T-cell (primary cell): ENCODE results near the gene NISCH. TPM values are rescaled to one million over a fixed set of nuclear protein-coding genes. Genes with fewer than 3 reads are reported as not detected.

ENCODE experiments used
- ATAC-seq, 4 experiments: fragments of 200-7000 bp in 3 of 4; fragments of 150-1000 bp in 1 of 4; cut with Tn5 transposase; replicated peaks in 1 of 4; 1 replicate in 3 of 4; 2 replicates in 1 of 4; pipeline ENCODE4 v1.10.0; 2021; ENCODE audit warnings: moderate library complexity in 3 of 4, mild to moderate bottlenecking in 2 of 4, moderate number of reproducible peaks in 1 of 4
- CTCF ChIA-PET, 2 donors: fragments of 300-600 bp; sonication (Branson Sonifier 250); formaldehyde crosslinking; loops; one replicate each; lab custom pipeline; 2022; ENCODE audit warnings: antibody characterized with exemption in 2 of 2; lab: Charles Lee
- POLR2A ChIA-PET, 2 donors: fragments of 300-600 bp; sonication (Branson Sonifier 250); formaldehyde crosslinking; loops; one replicate each; lab custom pipeline; 2022; ENCODE audit warnings: antibody characterized with exemption in 2 of 2; lab: Charles Lee
- DNase-seq, 35 experiments: peaks; one replicate each; pipeline versions ENCODE4 v3.0.0 to v3.0.0-alpha.2; 2013 to 2023
- H3K27ac ChIP-seq: one replicate; pipeline ENCODE4 v1.5.1; 2013; ENCODE audit warnings: low read length
- H3K27me3 ChIP-seq, 2 experiments: replicated peaks in 1 of 2; 1 replicate in 1 of 2; 2 replicates in 1 of 2; pipeline versions ENCODE4 v1.6.1 to v1.7.0; 2013; ENCODE audit warnings: low read length in 1 of 2, mixed read lengths in 1 of 2; ENCODE audit not compliant: control insufficient read depth in 2 of 2, insufficient read depth in 2 of 2; ENCODE audit errors: extremely low read depth in 1 of 2
- H3K36me3 ChIP-seq, 2 donors: 1 replicate in 1 of 2; 2 replicates in 1 of 2; pipeline versions ENCODE4 v1.6.1 to v1.7.0; 2013; ENCODE audit warnings: low read length in 1 of 2; ENCODE audit not compliant: control insufficient read depth in 2 of 2, insufficient read depth in 1 of 2; ENCODE audit errors: extremely low read depth in 1 of 2
- H3K4me1 ChIP-seq, 2 experiments: 1 replicate in 1 of 2; 2 replicates in 1 of 2; pipeline versions ENCODE4 v1.6.1 to v1.7.0; 2013; ENCODE audit warnings: low read length in 2 of 2, mixed read lengths in 1 of 2; ENCODE audit not compliant: insufficient read depth in 2 of 2, control insufficient read depth in 1 of 2; ENCODE audit errors: extremely low read depth in 1 of 2
- H3K4me3 ChIP-seq, 2 donors: 1 replicate in 1 of 2; 2 replicates in 1 of 2; pipeline versions ENCODE4 v1.5.1 to v1.7.0; 2013; ENCODE audit warnings: mild to moderate bottlenecking in 2 of 2, low read length in 1 of 2, moderate library complexity in 1 of 2; ENCODE audit not compliant: control insufficient read depth in 1 of 2; ENCODE audit errors: extremely low read depth in 1 of 2
- H3K9me3 ChIP-seq: 2 replicates; pipeline ENCODE4 v1.7.0; 2013
- H3K27ac Mint-ChIP-seq, 2 donors: one replicate each; pipeline ENCODE4 v1.8.0; 2020 to 2021; ENCODE audit warnings: mild to moderate bottlenecking in 2 of 2, mixed read lengths in 2 of 2
- H3K27me3 Mint-ChIP-seq, 2 donors: one replicate each; pipeline ENCODE4 v1.8.0; 2021 to 2022; ENCODE audit warnings: mixed read lengths in 2 of 2
- H3K36me3 Mint-ChIP-seq: one replicate; pipeline ENCODE4 v1.8.0; 2021; ENCODE audit warnings: mixed read lengths
- H3K4me1 Mint-ChIP-seq, 3 donors: one replicate each; pipeline ENCODE4 v1.8.0; 2020 to 2022; ENCODE audit warnings: mixed read lengths in 3 of 3, mild to moderate bottlenecking in 1 of 3
- H3K4me3 Mint-ChIP-seq, 3 donors: one replicate each; pipeline ENCODE4 v1.8.0; 2020 to 2022; ENCODE audit warnings: mild to moderate bottlenecking in 3 of 3, mixed read lengths in 3 of 3, moderate library complexity in 3 of 3
- H3K9me3 Mint-ChIP-seq, 3 donors: one replicate each; pipeline ENCODE4 v1.8.0; 2020 to 2022; ENCODE audit warnings: mixed read lengths in 3 of 3
- WGBS: methylation state at CpG from one replicate; pipeline ENCODE4 v1.1.5; 2013; ENCODE audit warnings: missing lambda C conversion rate; ENCODE audit not compliant: insufficient coverage; 5-methylcytosine and 5-hydroxymethylcytosine counted together
- total RNA-seq, 35 experiments: library from RNA in 6 of 35; stranded (reverse) in 6 of 35; fragments of 120-200 nt in 1 of 35; gene quantifications; one replicate each; pipeline versions ENCODE4 v1.2.1 to v1.2.4 and lab custom pipeline; 2013 to 2026

NISCH gene
- 100 to 1,000 TPM; 152 to 171 (median 157) TPM for total RNA-seq
- total RNA-seq (2013), result 69.1 TPM
- 106 to 316 (median 211) reads per million in 29 experiments for total RNA-seq (lab: John Stamatoyannopoulos, UW)

DNA sequence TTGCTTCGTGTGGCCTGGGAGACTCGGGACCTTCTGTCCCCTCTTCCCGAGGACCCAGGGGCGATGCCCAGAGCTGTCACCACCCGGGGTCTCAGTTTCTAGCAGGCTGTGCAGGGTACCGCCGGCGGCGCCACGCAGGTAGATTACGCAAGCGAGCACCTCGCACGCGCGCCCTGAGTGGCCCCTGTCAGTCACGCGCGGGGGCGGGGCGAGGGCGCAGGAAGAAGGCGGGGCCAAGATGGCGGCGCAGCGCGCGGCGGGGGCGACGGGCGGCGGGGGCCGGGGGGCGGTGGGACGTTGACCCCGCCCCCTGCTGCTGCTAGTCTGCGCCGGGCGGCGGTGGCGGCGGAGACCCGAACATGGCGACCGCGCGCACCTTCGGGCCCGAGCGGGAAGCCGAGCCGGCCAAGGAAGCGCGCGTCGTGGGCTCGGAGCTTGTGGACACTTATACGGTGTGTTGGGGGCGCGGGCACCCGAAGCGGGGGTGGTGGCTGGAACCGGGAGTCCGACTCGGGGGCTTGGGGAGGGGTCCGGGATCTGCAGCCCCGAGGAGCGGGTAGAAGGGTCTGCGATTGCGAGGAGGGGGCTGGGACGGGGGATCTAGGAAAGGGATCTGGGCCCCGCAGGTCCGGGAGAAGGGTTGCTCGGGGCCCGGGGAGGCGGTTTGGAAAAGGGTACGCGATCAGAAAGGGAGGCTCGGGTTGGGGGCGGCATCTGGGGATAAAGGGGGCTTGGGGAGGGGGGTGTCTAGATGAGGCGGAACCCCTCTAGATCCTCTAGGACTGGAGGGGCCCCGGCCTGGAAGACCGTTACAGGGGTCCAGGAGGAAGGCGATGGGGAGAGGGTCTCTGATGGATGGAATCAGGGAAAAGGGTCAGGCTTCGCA lies at the start of gene NISCH:
Gene NISCH, plus strand, starts transcription at position 322 of the 886 bp plus-strand sequence. Its CDS starts 38 bp downstream, at position 360.
- Mint-ChIP-seq H3K4me3 (peak within 1 kb of the TSS; percentile 89 to 98 (median 91)), H3K4me1 (peaks cover 30 to 48% (median 41%) of the 10 kb centered on the region in 3 donors), H3K9me3 (no peaks in the 10 kb centered on the region), H3K27ac (peak within 1 kb of the TSS; percentile 97 to 98), H3K36me3 (peaks cover 15% of the 10 kb centered on the region), H3K27me3 (no peaks in the 10 kb centered on the region)
- Histone ChIP-seq H3K27ac (peak within 1 kb of the TSS; percentile 99), H3K27me3 (no peaks in the 10 kb centered on the region), H3K9me3 (no peaks in the 10 kb centered on the region), H3K4me1 (peaks cover 12 to 50% of the 10 kb centered on the region in 2 experiments), H3K4me3 (peak within 1 kb of the TSS; percentile 79 to 97), H3K36me3 (peaks cover 4 to 17% of the 10 kb centered on the region in 2 donors)
- peak; percentile 87 to 99 (median 95) for DNase-seq
- ATAC-seq, result peak; percentile 93 to 98 (median 94)
- ChIA-PET CTCF (no interaction called here), POLR2A (no interaction called here)
- under 1% methylated on average over 81 of the region's 86 CpGs for WGBS

DNA sequence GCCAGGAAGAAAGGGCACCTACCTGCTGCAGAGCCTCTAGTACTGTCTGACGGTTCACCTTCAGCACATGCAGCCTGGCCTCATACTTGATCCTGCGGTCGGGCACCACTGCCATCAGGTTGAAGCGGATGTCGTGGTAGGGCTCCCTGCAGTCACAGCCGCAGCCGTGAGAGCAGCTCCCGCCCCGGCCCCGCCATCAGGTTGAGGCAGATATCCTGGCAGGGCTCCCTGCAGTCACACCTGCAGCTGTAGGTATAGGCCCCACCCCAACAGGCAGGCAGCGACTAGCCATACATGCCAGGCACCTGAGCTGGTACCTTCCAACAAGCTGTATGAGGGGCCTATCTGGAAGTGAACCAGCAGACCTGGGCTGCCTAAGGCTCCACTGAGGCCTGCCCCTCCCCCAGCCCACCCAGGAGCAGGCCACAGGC lies 49.2 kb upstream of the NISCH start:
- H3K4me1 Mint-ChIP-seq, result peaks cover 22 to 25% (median 24%) of the 10 kb centered on the region in 3 donors
- 96% methylated on average over 11 of the region's 11 CpGs for WGBS
- ATAC-seq, result no peak
- H3K27me3 Mint-ChIP-seq, result no peaks in the 10 kb centered on the region
- no peak overlapping the region for H3K27ac Mint-ChIP-seq
- H3K4me3 Mint-ChIP-seq, result no peak overlapping the region
- Histone ChIP-seq H3K36me3 (peaks cover 33 to 70% of the 10 kb centered on the region in 2 donors), H3K4me3 (no peak overlapping the region), H3K9me3 (no peaks in the 10 kb centered on the region), H3K4me1 (peaks cover 12 to 41% of the 10 kb centered on the region in 2 experiments), H3K27ac (no peak overlapping the region), H3K27me3 (no peaks in the 10 kb centered on the region)
- ChIA-PET POLR2A (interaction anchor here in 1 of 2 donors (0.7 kb wide), 1 partner anchor 72 kb away, joined by 12 read pairs; no protein-coding TSS in a partner anchor), CTCF (no interaction called here)
- peaks cover 41% of the 10 kb centered on the region for H3K36me3 Mint-ChIP-seq
- DNase-seq, result no peak
- no peaks in the 10 kb centered on the region for H3K9me3 Mint-ChIP-seq

DNA sequence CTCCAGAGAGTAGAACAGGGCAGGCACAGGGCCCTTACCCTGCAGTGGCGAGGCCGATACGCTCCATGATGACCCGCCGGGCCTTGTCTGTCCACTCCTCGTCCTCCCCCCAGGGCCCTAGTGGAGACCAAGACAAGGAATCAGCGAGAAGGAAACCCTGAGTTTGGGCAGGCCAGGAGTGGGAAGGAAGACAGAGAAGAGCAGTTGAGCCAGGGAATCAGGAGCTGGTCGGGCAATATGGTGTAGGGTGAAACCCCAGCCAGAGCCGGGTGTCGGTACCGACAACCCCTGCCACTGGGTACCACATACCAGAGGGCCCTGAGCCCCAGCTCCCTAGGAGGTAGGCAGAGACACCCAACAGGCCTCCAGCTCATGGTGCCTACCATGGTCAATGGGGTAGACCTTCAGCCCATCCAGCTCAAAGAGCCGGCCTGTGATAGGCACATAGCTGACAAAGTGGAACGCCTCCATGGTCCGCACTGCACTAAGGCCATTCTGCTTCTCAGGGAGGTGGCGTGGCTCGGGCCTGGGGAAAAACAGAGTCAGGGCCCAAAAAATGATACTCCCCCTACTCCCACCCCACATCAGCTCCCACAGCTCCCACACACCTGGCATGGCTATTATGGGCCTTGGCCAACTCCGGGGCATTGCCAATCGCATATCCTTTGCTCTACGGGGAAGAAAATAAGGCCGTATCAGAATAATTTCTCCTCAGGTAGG lies 48.5 kb upstream of the NISCH start:
- Mint-ChIP-seq H3K4me3 (no peak overlapping the region), H3K27ac (no peak overlapping the region), H3K36me3 (peaks cover 37% of the 10 kb centered on the region), H3K4me1 (peaks cover 29 to 32% (median 31%) of the 10 kb centered on the region in 3 donors), H3K9me3 (no peaks in the 10 kb centered on the region), H3K27me3 (no peaks in the 10 kb centered on the region)
- ATAC-seq (no peak), DNase-seq (no peak)
- H3K36me3 ChIP-seq, result peaks cover 32 to 63% of the 10 kb centered on the region in 2 donors
- H3K27ac ChIP-seq, result no peak overlapping the region
- H3K4me3 ChIP-seq, result no peak overlapping the region
- 95% methylated on average over 13 of the region's 20 CpGs for WGBS
- CTCF ChIA-PET, result interaction anchor here in 1 of 2 donors (1.4 kb wide), 1 partner anchor 40 kb away, joined by 5 read pairs; no protein-coding TSS in a partner anchor
- POLR2A ChIA-PET, result no interaction called here
- no peaks in the 10 kb centered on the region for H3K27me3 ChIP-seq
- H3K4me1 ChIP-seq, result peaks cover 17 to 48% of the 10 kb centered on the region in 2 experiments
- H3K9me3 ChIP-seq, result no peaks in the 10 kb centered on the region

DNA sequence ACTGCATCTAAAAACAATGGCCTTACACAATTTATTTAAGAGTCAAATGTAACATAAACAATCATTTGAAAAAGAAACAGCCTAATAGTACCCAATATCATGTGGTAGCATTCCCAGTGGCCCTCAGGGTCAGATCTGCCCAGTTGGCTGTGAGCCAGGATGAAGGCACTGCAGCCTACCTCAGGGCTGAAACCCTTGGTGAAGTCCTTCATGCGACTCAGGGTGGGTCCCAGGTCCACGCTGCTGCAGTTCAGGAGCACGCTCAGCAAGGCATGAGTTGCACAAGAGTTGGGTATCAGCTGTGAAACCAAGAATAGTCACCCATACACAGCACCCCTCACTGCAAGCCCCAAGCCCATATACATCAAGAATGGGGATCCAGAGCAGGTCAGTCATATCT lies 47.6 kb upstream of the NISCH start:
- Histone ChIP-seq H3K36me3 (peaks cover 24 to 54% of the 10 kb centered on the region in 2 donors), H3K9me3 (no peaks in the 10 kb centered on the region), H3K27ac (no peak overlapping the region), H3K4me1 (peaks cover 17 to 50% of the 10 kb centered on the region in 2 experiments), H3K27me3 (no peaks in the 10 kb centered on the region), H3K4me3 (no peak overlapping the region)
- DNase-seq, result no peak
- H3K9me3 Mint-ChIP-seq, result no peaks in the 10 kb centered on the region
- ChIA-PET CTCF (interaction anchor here in 1 of 2 donors (1.4 kb wide), 1 partner anchor 39 kb away, joined by 5 read pairs; no protein-coding TSS in a partner anchor), POLR2A (interaction anchor here in 1 of 2 donors (0.5 kb wide), 1 partner anchor 61 kb away, joined by 5 read pairs; no protein-coding TSS in a partner anchor)
- H3K27ac Mint-ChIP-seq, result peak overlapping the region in 1 of 2 donors; percentile 86
- 96% methylated on average over 3 of the region's 3 CpGs for WGBS
- peak overlapping the region; percentile 83 to 94 (median 89) for H3K4me3 Mint-ChIP-seq
- no peak for ATAC-seq
- H3K36me3 Mint-ChIP-seq, result peaks cover 32% of the 10 kb centered on the region
- peaks cover 38 to 41% (median 40%) of the 10 kb centered on the region in 3 donors for H3K4me1 Mint-ChIP-seq
- no peaks in the 10 kb centered on the region for H3K27me3 Mint-ChIP-seq

DNA sequence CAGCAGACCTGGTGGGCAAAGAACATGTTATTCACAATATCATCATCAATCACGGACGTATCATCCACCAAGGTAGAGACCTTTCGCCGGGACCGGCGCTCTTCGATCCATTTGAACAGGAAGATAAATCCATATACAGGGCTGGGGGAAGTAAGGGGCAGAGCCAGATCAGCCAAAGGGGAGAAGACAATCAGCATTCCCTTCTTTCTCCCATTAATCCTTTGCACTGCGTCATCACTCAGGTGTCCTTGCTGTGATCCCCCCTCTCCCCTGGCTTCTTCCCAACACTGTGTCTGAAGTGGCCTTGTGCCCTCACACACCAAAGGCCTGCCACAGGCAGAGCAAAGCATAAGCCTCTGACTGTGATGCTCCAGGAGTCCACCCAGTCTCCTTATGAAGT lies 46.9 kb upstream of the NISCH start:
- POLR2A ChIA-PET, result interaction anchor here in 1 of 2 donors (0.6 kb wide), 1 partner anchor 358 kb away, joined by 5 read pairs; no protein-coding TSS in a partner anchor
- H3K4me3 ChIP-seq, result no peak overlapping the region
- H3K36me3 Mint-ChIP-seq, result peaks cover 28% of the 10 kb centered on the region

More for the DNA sequence above, 46.9 kb upstream of the NISCH start:
- DNase-seq, result no peak
- no peaks in the 10 kb centered on the region for H3K27me3 Mint-ChIP-seq
- CTCF ChIA-PET, result no interaction called here
- no peaks in the 10 kb centered on the region for H3K9me3 ChIP-seq
- H3K27me3 ChIP-seq, result no peaks in the 10 kb centered on the region
- H3K4me3 Mint-ChIP-seq, result peak overlapping the region; percentile 83 to 94 (median 89)
- peaks cover 17 to 50% of the 10 kb centered on the region in 2 experiments for H3K4me1 ChIP-seq
- H3K27ac ChIP-seq, result peak overlapping the region; percentile 93
- peak overlapping the region; percentile 86 to 88 for H3K27ac Mint-ChIP-seq
- H3K4me1 Mint-ChIP-seq, result peaks cover 43 to 45% (median 45%) of the 10 kb centered on the region in 3 donors
- WGBS, result no CpG with 5 or more reads among the region's 8 CpGs
- H3K36me3 ChIP-seq, result peaks cover 17 to 47% of the 10 kb centered on the region in 2 donors
- no peak for ATAC-seq
- no peaks in the 10 kb centered on the region for H3K9me3 Mint-ChIP-seq
